HG02973 (cell line): ENCODE results near the gene EPRS1.
A peak's percentile ranks its signal among the peaks of the same experiment; 100 is the strongest.
"Not testable (repeated sequence)": the region's sequence is repeated elsewhere in the genome, so short reads cannot be mapped to it uniquely, and the experiment has no call there.

ENCODE experiments used
- ATAC-seq: cut with Tn5 transposase; IDR thresholded peaks from one replicate; pipeline ENCODE4 v1.9.1; 2021; ENCODE audit warnings: moderate library complexity; ENCODE audit not compliant: unreplicated experiment

The EPRS1 gene

DNA sequence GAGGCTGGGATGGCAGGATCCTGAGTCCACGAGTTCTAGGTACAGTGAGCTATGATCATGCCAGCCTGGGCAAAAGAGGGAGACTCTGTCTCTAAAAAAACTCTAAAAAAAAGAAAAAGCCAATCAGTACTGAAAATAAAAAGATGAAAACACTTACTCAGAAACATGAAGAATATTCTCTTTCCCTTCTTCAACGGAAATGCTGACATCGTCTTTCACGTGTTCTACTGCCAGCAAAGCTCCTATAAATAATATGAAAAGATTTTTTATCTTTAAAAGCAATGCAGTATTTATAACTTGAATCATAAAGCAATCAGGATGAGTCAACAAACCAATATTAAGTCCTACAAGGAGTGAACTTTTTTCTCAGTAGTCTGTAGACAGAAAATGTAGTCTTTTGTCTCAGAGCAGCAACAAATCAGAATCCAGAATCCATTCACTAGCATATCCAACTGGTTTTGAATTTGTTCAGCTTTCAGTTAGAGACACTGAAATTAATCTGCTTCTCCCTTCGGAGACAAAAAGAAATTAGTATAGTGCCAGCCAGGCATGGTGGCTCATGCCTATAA is 6.2 kb downstream of the EPRS1 start:
- no peak for ATAC-seq

DNA sequence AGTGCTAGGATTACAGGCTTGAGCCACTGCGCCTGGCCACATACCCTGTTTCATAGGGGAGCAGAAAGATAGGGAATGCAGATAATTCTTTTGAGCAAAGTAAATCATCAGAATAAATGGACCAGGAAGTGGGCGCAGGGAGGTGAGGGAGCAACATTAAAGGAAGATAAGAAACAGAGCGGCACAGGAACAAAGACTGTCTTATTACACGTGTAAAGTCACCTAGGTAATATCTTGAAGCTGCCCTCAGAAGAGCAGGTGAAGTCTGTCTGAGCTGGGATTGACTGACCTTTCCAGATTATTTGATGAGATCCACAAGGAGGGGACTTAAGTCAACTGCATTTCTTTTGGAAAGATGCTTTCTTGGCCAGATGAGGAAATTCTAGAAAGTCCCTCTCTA is 7.7 kb downstream of the EPRS1 start:
- no peak for ATAC-seq

DNA sequence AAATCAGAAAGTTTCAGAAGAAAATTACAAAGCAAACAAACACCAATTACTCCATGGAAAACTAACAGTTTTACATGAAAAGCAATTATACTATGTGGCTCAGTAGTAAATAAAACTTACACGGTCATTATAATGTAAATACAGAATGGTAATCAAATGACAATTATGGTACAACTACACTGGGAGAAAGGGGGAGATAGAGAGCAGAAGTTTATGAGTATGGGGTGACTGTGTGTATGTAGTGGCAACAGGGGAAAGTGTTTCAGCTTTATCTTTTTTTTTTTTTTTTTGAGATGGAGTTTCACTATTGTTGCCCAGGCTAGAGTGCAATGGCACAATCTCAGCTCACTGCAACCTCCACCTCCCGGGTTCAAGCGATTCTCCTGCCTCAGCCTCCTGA is 8.5 kb downstream of the EPRS1 start:
- ATAC-seq: not testable (repeated sequence)

DNA sequence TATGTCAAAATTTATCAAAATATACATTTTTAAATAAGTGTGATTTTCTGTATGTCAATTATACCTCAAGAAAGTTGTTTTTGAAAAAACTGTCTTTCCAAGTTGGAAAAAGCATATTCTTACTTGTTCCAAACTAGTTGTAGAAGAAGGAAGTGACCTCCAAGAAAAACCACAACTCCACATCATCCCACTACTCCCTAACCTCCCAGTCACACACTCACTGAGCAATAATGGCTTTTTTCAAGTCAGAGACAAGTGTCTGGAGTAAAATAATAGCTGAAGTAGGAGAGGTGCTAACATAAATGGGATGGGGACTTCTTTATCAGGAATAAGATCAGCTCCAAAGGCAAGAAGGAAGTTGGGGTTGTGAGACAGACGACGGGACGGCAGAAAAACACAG is 13.4 kb downstream of the EPRS1 start:
- no peak for ATAC-seq

DNA sequence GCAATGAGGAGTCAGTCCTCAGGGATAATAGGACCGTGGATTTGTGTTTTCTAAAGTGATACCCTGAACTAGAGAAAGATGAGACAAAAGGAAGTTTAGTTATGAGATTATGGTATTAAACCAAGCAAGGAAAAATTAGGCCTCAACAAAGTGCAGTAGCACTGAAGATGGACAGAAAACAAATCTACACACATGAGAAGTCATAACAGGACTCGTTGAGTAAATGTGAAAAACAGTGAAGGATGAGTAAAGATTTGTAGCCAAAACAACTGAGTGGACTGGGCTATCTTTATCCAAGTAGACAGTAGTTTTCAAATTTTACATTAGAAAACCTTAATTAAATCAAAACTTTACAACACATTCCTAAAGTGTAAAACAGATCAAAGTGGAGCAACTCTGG is 15.0 kb downstream of the EPRS1 start:
- peak; percentile 52 for ATAC-seq

DNA sequence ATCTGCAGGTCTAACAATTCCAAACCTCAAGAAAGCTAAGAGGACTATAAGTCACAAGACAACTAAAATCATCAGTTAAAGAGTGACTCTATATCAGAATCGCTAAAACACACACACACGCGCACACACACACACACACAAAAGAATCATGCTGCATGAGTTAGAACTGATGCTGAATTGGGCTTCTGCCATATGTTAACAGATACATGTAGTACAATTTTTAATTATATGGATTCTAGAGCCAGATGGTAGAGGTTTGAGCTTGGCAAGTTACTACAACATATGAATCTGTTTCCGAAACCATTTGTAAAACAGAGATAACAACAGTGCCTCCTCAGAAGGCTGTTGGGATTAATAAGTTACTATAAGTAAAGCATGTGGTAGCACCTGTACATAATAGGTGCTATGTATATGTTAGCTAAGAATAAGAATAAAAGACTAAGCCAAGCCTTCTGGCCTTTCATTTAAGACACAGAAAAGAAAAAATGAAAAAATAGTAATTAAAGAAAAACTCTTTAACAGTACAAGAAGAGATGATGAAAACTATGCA is 17.9 kb downstream of the EPRS1 start:
- no peak for ATAC-seq

DNA sequence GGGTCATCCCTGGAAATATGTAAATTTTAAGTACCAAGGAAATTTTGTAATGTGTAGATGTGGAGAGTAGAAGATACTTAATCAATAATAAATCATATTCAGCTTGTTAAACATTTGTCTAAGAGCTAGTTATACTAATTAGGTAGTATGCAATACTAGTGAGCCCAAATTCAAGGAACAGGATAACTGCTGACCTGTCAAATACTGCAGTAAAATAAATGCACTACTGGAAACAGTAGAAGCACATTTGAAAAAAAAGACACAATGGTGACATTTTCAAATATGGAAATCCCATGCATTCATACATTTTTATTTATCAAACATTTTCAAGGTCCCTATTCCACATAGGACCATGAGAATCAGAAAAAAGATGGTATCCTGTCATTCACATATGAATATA is 27.2 kb downstream of the EPRS1 start:
- no peak for ATAC-seq

DNA sequence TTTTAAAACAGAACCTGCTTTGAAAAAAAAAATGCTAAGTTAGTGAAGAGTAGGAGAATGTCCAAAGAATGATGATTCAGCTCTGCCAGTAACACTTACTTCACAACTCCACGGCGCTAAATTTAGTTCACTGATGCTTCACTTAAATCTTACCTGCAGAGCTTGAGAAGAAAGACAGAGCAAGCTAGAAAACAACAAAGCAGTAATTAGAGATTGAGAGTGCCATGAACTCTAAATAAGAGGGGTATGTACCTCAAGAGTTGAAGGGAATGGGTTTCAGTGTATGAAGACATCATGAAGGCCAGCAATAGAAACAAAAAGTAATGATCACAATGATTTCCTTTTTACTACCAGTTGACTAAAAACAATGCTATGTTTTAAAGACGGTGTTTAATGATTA is 32.8 kb downstream of the EPRS1 start:
- peak; percentile 79 for ATAC-seq

DNA sequence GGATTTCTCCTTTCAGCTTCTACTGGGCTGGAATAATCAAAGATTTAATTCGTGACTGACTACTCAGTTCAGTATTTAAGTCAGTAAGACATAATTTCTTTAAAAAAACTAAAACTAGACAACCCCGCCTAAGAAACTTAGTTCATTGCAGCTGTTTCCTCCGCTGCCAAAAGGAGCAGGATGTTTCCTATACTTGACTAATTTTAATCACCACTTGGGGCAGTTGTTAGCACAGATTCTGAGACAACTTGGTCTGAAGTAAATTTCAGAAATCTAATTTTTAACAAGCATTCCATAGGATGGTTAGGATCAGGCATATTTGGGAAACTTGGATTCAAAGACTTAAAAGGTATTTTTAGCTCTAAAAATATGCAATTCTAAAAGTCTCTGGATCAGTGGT is 34.0 kb downstream of the EPRS1 start:
- ATAC-seq: no peak

DNA sequence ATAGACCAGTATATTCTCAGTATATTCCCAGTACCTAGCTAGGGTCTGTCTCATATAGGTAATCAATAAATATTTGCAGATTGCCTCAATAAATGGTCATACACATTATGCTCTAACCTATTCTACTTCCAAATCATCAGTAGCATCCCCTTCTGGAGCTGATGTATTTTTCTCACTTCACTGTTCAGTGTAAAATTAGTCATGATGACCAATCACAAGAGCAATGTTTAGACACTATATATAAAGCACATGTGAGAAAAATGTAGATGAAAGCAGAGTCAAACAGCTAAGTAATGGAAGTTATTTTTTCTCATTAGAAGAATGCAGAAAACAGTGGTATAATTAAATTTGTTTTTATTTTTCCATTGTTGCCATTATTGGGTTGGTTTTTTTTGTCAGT is 34.7 kb downstream of the EPRS1 start:
- ATAC-seq: no peak

DNA sequence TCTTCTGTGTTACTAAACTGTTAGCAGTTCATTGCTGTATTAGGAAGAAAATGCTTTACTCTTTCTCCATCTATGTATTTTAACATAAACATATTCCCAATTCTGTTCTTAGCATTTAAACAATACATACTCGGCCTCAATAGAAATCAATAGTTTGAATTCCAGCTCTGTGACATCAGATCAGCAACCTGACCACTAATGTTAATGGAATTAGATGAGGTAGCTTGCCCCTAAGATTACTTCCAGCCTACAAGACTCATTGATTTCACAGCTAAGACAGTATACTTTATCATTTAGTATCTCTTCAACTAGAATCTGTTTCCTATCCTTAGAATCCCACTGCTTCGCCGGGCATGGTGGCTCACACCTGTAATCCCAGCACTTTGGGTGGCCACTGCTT is 38.9 kb downstream of the EPRS1 start:
- no peak for ATAC-seq

DNA sequence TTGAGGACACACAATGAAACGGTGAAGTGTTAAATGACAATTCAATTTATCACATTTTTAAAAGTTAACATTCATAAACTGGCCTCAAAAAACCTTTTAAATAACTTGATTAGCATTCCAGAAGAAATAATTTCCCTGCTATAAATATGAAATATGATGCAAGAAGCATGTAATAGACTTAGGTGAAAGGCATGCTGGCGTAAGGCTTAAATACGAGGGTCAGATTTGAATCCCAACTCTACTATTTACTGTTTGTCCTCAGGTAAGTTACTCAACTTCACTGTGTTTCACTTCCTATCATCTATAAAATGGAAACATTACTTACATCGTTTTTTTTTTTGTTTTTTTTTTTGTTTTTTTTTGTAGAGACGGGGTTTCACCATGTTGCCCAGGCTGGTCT is 40.8 kb downstream of the EPRS1 start:
- no peak for ATAC-seq

DNA sequence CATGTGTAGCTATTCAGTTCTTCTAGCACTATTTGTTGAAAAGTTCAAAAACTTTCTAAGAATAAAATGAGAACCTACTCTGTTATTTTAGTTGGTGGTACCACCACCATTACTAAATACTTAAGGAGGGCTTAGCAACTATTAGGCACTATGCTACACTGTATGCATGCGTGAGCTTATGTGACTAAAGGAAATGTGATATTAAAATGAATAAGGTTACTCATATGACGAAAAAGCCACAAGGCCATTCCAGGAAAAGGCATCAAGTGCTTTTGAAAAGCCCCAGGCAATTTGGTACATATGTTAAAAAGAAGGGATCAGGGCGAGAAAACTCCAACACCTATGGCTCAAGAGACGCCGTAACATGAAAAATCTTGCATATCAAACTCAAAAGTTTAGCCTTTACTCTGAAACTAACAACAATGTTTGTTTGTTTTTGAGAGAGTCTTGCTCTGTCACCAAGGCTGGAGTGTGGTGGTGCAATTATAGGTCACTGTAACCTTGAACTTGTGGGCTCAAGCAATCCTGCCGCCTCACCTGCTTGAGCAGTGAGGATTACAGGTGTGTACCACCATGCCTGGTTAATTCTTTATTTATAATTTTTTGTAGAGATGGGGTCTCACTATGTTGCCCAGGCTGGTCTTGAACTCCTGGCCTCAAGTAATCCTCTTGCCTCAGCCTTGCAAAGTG is 42.5 kb downstream of the EPRS1 start:
- ATAC-seq: no peak

DNA sequence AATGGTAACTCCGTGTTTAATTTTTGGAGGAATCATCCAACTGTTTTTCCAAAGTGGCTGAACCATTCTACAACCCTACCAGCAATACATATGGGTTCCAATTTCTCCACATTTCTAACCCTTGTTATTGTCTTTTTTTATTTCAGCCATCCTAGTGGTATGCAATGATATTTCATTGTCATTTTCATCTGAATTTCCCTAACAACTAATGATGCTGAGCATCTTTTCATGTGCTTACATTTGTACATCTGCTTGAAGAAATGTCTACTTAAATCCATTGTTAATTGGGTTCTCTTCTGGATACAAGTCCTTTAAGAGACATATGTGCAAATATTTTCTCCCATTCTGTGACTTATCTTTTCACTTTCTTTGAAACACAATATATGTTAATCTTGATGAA is 43.3 kb downstream of the EPRS1 start:
- ATAC-seq: no peak

DNA sequence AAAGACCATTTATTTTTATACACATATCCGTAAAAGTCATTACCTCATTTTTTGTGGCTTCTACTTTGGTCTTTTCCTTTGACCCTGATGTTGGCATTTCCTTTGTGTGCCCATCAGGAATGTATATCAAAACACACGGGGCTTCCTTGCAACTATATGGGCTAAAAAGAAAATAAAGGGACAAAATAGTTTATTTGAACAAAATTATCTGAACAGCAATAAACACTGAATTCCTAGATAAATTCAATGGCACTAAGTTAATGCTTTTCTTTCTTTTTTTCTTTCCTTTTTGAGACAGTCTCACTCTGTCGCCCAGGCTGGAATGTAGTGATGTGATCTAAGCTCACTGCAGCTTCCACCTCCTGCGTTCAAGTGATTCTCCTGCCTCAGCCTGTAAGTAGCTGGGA is 45.2 kb downstream of the EPRS1 start:
- ATAC-seq: no peak

DNA sequence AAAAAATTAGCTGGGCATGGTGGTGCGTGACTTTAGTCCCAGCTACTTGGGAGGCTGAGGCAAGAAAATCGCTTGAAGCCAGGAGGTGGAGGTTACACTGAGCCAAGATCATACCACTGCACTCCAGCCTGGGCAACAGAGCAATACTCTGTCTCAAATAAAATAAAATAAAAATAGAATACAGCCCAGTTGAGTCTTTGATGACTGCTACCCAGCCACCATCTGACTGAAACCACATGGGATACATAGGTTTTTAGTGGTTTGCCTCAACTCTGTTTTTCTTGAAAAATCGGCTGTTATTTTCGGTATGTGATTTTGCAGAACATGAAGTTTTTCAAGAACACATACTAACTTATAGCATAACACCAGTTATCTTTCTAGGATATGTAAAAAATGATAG is 46.5 kb downstream of the EPRS1 start:
- no peak for ATAC-seq
